ENCODE measurements around the gene SRSF7. TPM values are rescaled to one million over a fixed set of nuclear protein-coding genes. Genes with fewer than 3 reads are reported as not detected.

SRSF7 gene
- total and polyA plus RNA-seq, 4 donors = 49.8 to 111 (median 65.2) TPM

DNA sequence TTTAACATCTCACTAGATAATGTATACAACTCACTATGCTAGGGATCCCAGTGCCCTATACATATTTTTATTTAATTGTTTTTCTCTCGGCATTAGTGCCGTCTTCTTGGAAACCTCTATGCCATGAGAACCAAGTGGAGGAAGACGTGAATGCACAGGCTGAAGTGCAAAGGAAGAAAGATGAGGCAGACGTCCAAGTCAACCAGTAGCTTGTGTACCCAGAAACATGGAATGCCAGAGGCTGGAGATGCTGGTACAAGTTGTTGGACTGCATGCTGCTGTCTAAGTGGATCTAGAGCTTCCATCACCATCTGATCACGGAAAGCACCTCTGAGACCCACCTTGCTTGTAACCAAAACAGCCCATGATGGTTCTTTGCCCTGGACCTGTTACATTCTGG, 14.4 kb upstream of the SRSF7 start (continued):
- TF ChIP-seq, protein P1, sequence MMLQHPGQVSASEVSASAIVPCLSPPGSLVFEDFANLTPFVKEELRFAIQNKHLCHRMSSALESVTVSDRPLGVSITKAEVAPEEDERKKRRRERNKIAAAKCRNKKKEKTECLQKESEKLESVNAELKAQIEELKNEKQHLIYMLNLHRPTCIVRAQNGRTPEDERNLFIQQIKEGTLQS (IDR thresholded peaks at IDR 0.05) = no peak

DNA sequence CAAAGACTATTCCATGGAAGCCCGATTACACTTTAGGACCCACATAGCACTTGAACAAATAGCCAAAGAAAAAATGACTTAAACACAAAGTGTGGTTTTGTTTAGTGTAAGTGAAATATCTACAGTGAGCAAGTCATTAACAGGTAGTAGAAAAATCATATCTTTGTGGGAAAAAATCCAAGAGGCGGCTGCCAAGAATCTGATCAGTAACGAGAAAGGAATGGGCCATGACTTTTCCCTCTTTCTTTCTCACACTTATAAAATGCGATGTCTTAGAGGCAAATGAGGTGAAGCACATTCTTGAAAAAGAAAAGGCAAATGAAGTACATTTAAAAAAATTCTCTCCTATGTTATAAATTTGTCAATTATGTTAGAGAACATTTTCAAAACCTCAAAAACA, 14.0 kb upstream of the SRSF7 start:
- Histone ChIP-seq H3K9me3 (ENCODE audit: control insufficient read depth in 4 of 4, low read length in 3 of 4) (no peaks in the 10 kb centered on the region), H3K4me3 (ENCODE audit: low read depth in 1 of 3, low read length in 3 of 3) (no peak overlapping the region), H3K4me1 (ENCODE audit: control insufficient read depth in 4 of 4, insufficient read depth in 4 of 4, low read length in 3 of 4) (peaks cover 2 to 9% (median 4%) of the 10 kb centered on the region in 4 donors), H3K27me3 (ENCODE audit: control insufficient read depth in 4 of 4, insufficient read depth in 4 of 4, low read length in 3 of 4) (no peaks in the 10 kb centered on the region), H3K27ac (ENCODE audit: low read depth in 1 of 2, low read length in 2 of 2) (no peak overlapping the region), H3K9ac (ENCODE audit: low read depth in 1 of 2, low read length in 2 of 2) (no peak overlapping the region), H3K36me3 (ENCODE audit: control insufficient read depth in 4 of 4, insufficient read depth in 3 of 4, low read depth in 1 of 4, low read length in 3 of 4) (no peaks in the 10 kb centered on the region)
- TF ChIP-seq FOXA2 (IDR thresholded peaks at IDR 0.05) (no peak), GABPA (IDR thresholded peaks at IDR 0.05 in 1 of 2, conservative IDR thresholded peaks at IDR 0.05 in 1 of 2) (no peak), TAF1 (conservative IDR thresholded peaks at IDR 0.05) (no peak), JUND (IDR thresholded peaks at IDR 0.05) (no peak), FOXA1 (IDR thresholded peaks at IDR 0.05) (no peak), YY1 (IDR thresholded peaks at IDR 0.05) (no peak), EGR1 (IDR thresholded peaks at IDR 0.05; ENCODE audit: low read depth in 2 of 2) (no peak), RXRA (IDR thresholded peaks at IDR 0.05) (no peak)
- TF ChIP-seq, protein P2, sequence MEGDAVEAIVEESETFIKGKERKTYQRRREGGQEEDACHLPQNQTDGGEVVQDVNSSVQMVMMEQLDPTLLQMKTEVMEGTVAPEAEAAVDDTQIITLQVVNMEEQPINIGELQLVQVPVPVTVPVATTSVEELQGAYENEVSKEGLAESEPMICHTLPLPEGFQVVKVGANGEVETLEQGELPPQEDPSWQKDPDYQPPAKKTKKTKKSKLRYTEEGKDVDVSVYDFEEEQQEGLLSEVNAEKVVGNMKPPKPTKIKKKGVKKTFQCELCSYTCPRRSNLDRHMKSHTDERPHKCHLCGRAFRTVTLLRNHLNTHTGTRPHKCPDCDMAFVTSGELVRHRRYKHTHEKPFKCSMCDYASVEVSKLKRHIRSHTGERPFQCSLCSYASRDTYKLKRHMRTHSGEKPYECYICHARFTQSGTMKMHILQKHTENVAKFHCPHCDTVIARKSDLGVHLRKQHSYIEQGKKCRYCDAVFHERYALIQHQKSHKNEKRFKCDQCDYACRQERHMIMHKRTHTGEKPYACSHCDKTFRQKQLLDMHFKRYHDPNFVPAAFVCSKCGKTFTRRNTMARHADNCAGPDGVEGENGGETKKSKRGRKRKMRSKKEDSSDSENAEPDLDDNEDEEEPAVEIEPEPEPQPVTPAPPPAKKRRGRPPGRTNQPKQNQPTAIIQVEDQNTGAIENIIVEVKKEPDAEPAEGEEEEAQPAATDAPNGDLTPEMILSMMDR (IDR thresholded peaks at IDR 0.05; ENCODE audit: low read depth, low read length, missing input control) = no peak
- TF ChIP-seq, protein P3, sequence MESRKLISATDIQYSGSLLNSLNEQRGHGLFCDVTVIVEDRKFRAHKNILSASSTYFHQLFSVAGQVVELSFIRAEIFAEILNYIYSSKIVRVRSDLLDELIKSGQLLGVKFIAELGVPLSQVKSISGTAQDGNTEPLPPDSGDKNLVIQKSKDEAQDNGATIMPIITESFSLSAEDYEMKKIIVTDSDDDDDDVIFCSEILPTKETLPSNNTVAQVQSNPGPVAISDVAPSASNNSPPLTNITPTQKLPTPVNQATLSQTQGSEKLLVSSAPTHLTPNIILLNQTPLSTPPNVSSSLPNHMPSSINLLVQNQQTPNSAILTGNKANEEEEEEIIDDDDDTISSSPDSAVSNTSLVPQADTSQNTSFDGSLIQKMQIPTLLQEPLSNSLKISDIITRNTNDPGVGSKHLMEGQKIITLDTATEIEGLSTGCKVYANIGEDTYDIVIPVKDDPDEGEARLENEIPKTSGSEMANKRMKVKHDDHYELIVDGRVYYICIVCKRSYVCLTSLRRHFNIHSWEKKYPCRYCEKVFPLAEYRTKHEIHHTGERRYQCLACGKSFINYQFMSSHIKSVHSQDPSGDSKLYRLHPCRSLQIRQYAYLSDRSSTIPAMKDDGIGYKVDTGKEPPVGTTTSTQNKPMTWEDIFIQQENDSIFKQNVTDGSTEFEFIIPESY (IDR thresholded peaks at IDR 0.05) = no peak
- TF ChIP-seq, protein P4, sequence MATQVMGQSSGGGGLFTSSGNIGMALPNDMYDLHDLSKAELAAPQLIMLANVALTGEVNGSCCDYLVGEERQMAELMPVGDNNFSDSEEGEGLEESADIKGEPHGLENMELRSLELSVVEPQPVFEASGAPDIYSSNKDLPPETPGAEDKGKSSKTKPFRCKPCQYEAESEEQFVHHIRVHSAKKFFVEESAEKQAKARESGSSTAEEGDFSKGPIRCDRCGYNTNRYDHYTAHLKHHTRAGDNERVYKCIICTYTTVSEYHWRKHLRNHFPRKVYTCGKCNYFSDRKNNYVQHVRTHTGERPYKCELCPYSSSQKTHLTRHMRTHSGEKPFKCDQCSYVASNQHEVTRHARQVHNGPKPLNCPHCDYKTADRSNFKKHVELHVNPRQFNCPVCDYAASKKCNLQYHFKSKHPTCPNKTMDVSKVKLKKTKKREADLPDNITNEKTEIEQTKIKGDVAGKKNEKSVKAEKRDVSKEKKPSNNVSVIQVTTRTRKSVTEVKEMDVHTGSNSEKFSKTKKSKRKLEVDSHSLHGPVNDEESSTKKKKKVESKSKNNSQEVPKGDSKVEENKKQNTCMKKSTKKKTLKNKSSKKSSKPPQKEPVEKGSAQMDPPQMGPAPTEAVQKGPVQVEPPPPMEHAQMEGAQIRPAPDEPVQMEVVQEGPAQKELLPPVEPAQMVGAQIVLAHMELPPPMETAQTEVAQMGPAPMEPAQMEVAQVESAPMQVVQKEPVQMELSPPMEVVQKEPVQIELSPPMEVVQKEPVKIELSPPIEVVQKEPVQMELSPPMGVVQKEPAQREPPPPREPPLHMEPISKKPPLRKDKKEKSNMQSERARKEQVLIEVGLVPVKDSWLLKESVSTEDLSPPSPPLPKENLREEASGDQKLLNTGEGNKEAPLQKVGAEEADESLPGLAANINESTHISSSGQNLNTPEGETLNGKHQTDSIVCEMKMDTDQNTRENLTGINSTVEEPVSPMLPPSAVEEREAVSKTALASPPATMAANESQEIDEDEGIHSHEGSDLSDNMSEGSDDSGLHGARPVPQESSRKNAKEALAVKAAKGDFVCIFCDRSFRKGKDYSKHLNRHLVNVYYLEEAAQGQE (IDR thresholded peaks at IDR 0.05) = no peak
- WGBS = 73% methylated on average over 4 of the region's 4 CpGs
- no peak for DNase-seq (ENCODE audit: low spot score)

DNA sequence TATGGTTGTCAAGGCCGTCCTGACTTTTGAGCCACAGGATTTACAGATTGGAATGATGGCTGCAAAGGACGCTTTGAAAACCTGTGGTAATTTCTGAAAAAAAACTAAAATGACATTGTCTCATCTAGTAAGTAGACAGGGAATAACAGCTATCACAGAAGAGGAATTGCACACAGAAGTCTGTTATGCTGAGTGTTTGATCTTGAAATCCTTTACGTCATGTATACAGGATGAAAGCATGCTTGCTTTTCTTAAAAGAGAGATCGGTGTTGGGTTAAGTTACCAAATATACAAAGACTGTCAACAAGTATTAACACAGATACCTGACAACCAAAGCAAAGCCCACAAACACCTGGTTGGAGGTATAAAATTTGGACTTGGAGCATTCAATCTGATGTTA, 12.6 kb upstream of the SRSF7 start:
- no peak overlapping the region for H3K27ac ChIP-seq (ENCODE audit: low read depth in 1 of 2, low read length in 2 of 2)
- H3K36me3 ChIP-seq (ENCODE audit: control insufficient read depth in 4 of 4, insufficient read depth in 3 of 4, low read depth in 1 of 4, low read length in 3 of 4) = no peaks in the 10 kb centered on the region
- no peaks in the 10 kb centered on the region for H3K27me3 ChIP-seq (ENCODE audit: control insufficient read depth in 4 of 4, insufficient read depth in 4 of 4, low read length in 3 of 4)
- DNase-seq (ENCODE audit: low spot score) = no peak
- no peaks in the 10 kb centered on the region for H3K9me3 ChIP-seq (ENCODE audit: control insufficient read depth in 4 of 4, low read length in 3 of 4)
- H3K4me1 ChIP-seq (ENCODE audit: control insufficient read depth in 4 of 4, insufficient read depth in 4 of 4, low read length in 3 of 4) = peaks cover 2 to 9% (median 4%) of the 10 kb centered on the region in 4 donors
- no peak overlapping the region for H3K9ac ChIP-seq (ENCODE audit: low read depth in 1 of 2, low read length in 2 of 2)
- no peak overlapping the region for H3K4me3 ChIP-seq (ENCODE audit: low read depth in 1 of 3, low read length in 3 of 3)
- WGBS = 97% methylated on average over 4 of the region's 4 CpGs
- TF ChIP-seq, protein P1 (IDR thresholded peaks at IDR 0.05) = no peak
- no peak for TF ChIP-seq FOXA2 (IDR thresholded peaks at IDR 0.05)
- TF ChIP-seq, protein P5, sequence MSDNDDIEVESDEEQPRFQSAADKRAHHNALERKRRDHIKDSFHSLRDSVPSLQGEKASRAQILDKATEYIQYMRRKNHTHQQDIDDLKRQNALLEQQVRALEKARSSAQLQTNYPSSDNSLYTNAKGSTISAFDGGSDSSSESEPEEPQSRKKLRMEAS (IDR thresholded peaks at IDR 0.05) = no peak
- no peak for TF ChIP-seq HNF4A (conservative IDR thresholded peaks at IDR 0.05)
- TF ChIP-seq, protein P3 (IDR thresholded peaks at IDR 0.05) = no peak
- no peak for TF ChIP-seq NR2F2 (IDR thresholded peaks at IDR 0.05)
- no peak for TF ChIP-seq GABPA (IDR thresholded peaks at IDR 0.05 in 1 of 2, conservative IDR thresholded peaks at IDR 0.05 in 1 of 2)
- TF ChIP-seq, protein P2 (IDR thresholded peaks at IDR 0.05; ENCODE audit: low read depth, low read length, missing input control) = no peak
- TF ChIP-seq SP1 (IDR thresholded peaks at IDR 0.05) = no peak
- TF ChIP-seq EGR1 (IDR thresholded peaks at IDR 0.05; ENCODE audit: low read depth in 2 of 2) = no peak
- no peak for TF ChIP-seq JUND (IDR thresholded peaks at IDR 0.05)
- no peak for TF ChIP-seq RAD21 (IDR thresholded peaks at IDR 0.05)
- no peak for TF ChIP-seq HNF4G (IDR thresholded peaks at IDR 0.05)
- TF ChIP-seq FOXA1 (IDR thresholded peaks at IDR 0.05) = no peak
